Subcutaneous adipose tissue (tissue), 4 donors: Measurements from ENCODE around the gene ATP1B2. TPM values are rescaled to one million over a fixed set of nuclear protein-coding genes. Genes with fewer than 3 reads are reported as not detected.

Experiments
- total RNA-seq, 4 donors: library from RNA; depleted of rRNA; stranded (reverse); fragments of >200 nt; gene quantifications; one replicate each; pipeline ENCODE4 v1.1.0, GENCODE V29; 2016
- TF ChIP-seq, protein P1 (sequence below): fragments of 450-650 bp; IDR thresholded peaks from one replicate; pipeline ENCODE4 v1.5.1; 2016; ENCODE audit warnings: low read depth, mild to moderate bottlenecking, control low read depth, antibody characterized with exemption, moderate library complexity

The ATP1B2 gene
- total RNA-seq, 4 donors from 2014 or later = 0.38 TPM; not detected in 3

DNA sequence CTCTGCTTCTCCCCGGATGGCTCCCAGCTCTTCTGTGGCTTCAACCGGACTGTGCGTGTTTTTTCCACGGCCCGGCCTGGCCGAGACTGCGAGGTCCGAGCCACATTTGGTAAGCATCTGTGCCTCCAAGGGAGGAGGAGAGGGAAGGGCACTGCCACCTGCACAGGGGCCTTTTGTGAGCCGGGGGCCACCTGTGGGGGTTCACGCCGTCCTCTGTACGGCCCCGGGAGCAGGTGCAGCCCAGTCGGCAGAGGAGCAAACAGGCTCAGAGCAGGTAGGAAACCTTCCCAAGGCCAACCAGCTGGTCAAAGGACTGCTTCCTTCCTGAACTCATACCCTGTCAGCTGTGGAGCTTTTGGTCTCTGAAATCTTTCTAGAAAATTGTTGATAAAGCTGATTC, 51.0 kb downstream of the ATP1B2 start:
- TF ChIP-seq, protein P1, sequence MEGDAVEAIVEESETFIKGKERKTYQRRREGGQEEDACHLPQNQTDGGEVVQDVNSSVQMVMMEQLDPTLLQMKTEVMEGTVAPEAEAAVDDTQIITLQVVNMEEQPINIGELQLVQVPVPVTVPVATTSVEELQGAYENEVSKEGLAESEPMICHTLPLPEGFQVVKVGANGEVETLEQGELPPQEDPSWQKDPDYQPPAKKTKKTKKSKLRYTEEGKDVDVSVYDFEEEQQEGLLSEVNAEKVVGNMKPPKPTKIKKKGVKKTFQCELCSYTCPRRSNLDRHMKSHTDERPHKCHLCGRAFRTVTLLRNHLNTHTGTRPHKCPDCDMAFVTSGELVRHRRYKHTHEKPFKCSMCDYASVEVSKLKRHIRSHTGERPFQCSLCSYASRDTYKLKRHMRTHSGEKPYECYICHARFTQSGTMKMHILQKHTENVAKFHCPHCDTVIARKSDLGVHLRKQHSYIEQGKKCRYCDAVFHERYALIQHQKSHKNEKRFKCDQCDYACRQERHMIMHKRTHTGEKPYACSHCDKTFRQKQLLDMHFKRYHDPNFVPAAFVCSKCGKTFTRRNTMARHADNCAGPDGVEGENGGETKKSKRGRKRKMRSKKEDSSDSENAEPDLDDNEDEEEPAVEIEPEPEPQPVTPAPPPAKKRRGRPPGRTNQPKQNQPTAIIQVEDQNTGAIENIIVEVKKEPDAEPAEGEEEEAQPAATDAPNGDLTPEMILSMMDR = no peak

GRCh38 chr17:7702776-7703175, 52.0 kb downstream of the ATP1B2 start:
- TF ChIP-seq, protein P1 = no peak

DNA sequence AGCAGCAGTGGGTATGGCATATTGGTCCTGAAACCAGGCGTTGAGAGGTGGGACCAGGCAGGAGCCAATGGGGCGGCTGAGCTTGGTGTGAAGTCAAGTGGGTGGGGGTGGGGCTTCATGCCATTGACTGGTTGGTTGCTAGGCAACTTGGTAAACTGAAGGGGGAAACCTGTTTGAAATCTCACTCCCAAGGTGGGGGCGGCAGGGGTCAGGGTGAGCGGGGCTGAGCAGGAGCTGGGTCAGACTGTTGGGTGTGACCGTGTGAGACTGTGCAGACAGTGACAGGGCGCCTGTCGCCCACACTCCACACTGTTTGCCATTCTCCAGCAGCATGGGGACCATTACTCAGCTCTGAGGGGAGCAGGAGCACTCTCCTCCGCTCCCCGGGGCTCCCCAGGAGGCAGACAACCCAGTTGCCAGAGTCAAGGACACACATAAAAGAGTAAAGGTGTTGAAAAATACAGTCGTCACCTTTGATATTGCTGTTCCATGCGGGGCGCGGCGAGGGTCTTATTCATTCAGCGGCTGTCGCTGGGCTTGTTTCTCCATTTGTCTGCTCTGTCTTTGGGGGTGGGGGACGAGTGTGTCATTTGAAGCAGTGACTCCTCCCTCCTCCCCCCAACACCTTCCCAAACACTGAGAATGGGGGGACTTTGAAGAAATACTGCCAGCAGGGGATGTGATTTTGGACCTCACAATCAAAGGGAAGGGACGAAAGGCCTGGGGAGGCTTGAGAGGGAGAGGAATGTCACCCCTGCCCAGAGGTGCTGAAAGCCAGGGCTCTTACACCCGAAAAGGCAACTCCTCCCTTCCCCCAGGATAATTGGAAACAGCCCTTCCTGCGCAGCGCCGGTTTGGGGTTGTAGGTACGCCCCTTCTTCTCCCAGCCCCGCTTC, 53.1 kb downstream of the ATP1B2 start:
- TF ChIP-seq, protein P1 = no peak

GRCh38 chr17:7704601-7705268, 54.0 kb downstream of the ATP1B2 start, which contains the start of gene EFNB3:
TSS of gene EFNB3 (plus strand) at chr17:7705202. CDS start at chr17:7705599, 397 bp downstream.
- TF ChIP-seq, protein P1 = no peak

- TF ChIP-seq, protein P1 = no peak
Observed at GRCh38 chr17:7705269-7706255, 54.8 kb downstream of the ATP1B2 start.

DNA sequence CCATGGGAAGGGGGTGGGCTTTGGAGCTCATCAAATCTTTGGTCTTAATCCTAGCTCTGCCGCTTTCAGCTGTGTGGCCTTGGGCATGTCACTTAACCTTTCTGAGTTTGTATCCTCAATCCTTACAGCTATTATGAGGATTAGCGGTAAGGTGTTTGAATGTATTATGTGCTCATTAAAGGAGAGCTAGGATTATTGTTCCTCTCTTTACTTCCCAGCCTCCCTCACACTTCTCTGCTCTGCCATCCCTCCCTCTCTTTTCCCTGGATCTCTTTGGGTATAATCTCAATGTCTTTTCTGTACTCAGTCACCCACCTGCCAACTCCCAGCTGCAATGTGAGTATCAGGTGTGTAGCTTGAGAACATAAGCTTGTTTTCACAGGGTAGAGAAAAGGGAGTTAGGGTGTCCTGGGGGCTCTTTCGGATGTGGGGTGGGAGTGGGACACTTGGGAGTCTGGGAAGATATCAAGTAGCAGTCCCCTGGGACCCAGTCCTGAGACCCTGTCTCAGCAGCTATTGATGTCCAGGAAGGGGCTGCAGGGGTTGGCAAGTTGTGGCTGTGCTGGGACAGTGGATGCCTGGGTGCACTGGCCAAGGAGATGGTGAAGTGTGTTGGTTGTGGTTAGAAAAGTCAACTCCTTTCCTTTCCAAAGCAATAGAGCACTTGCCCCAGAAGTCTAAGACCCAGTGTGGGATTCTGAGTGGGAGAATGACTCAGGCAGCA, 56.1 kb downstream of the ATP1B2 start:
- TF ChIP-seq, protein P1 = no peak

Other genes starting within 250 kb of the ATP1B2 start
- gene TMEM256, start 246.8 kb upstream of the ATP1B2 start, total RNA-seq = 100 to 1,000 TPM in 2 of 4 donors, 10 to 100 TPM in 2; 76.7 to 134 (median 109) TPM
- 1 to 10 TPM; 3.1 to 6.8 (median 4.2) TPM for gene NLGN2, start 243.1 kb upstream of the ATP1B2 start, total RNA-seq
- not detected for gene SPEM1, start 230.6 kb upstream of the ATP1B2 start, total RNA-seq
- not detected for gene SPEM2, start 225.3 kb upstream of the ATP1B2 start, total RNA-seq
- not detected for gene SPEM3, start 222.1 kb upstream of the ATP1B2 start, total RNA-seq
- 1 to 10 TPM; 2.9 to 7.8 (median 5.9) TPM for gene TMEM102, start 215.5 kb upstream of the ATP1B2 start, total RNA-seq
- 1 to 10 TPM in 2 of 4 donors, under 1 TPM in 1, not detected in 1; 0.88 to 1.3 (median 1.2) TPM for gene FGF11, start 211.4 kb upstream of the ATP1B2 start, total RNA-seq
- gene CHRNB1, start 205.9 kb upstream of the ATP1B2 start, total RNA-seq = 10 to 100 TPM in 1 of 4 donors, 1 to 10 TPM in 3; 2.4 to 10.4 (median 9.8) TPM
- gene ZBTB4, start 171.3 kb upstream of the ATP1B2 start, total RNA-seq = 10 to 100 TPM; 34.2 to 58.0 (median 39.3) TPM
- gene SLC35G6, start 169.5 kb upstream of the ATP1B2 start, total RNA-seq = not detected
- gene POLR2A, start 166.6 kb upstream of the ATP1B2 start, total RNA-seq = 100 to 1,000 TPM in 1 of 4 donors, 10 to 100 TPM in 3; 31.1 to 123 (median 58.5) TPM
- gene TNFSF12, start 101.9 kb upstream of the ATP1B2 start, total RNA-seq = 10 to 100 TPM; 21.2 to 61.9 (median 58.7) TPM
- gene TNFSF13, start 92.2 kb upstream of the ATP1B2 start, total RNA-seq = 10 to 100 TPM; 22.8 to 69.5 (median 53.1) TPM
- gene SENP3, start 89.0 kb upstream of the ATP1B2 start, total RNA-seq = 10 to 100 TPM; 41.6 to 64.7 (median 56.8) TPM
- gene CD68, start 71.3 kb upstream of the ATP1B2 start, total RNA-seq = 100 to 1,000 TPM in 3 of 4 donors, 10 to 100 TPM in 1; 56.9 to 609 (median 149) TPM
- gene MPDU1, start 67.1 kb upstream of the ATP1B2 start, total RNA-seq = 10 to 100 TPM; 53.9 to 94.2 (median 77.7) TPM
- gene SOX15, start 60.8 kb upstream of the ATP1B2 start, total RNA-seq = 1 to 10 TPM in 1 of 4 donors, not detected in 3; 1.0 TPM
- 10 to 100 TPM; 12.2 to 35.0 (median 25.1) TPM for gene FXR2, start 36.0 kb upstream of the ATP1B2 start, total RNA-seq
- 100 to 1,000 TPM in 1 of 4 donors, 10 to 100 TPM in 3; 69.6 to 126 (median 85.0) TPM for gene SAT2, start 23.1 kb upstream of the ATP1B2 start, total RNA-seq
- 1 to 10 TPM in 2 of 4 donors, under 1 TPM in 2; 0.44 to 2.1 (median 1.1) TPM for gene SHBG, start 20.8 kb upstream of the ATP1B2 start, total RNA-seq
- 10 to 100 TPM; 13.8 to 21.7 (median 16.4) TPM for gene TP53, start 36.6 kb downstream of the ATP1B2 start, total RNA-seq
- gene WRAP53, start 37.6 kb downstream of the ATP1B2 start, total RNA-seq = 1 to 10 TPM; 1.1 to 3.3 (median 2.1) TPM
- under 1 TPM; 0.22 to 0.82 (median 0.55) TPM for gene EFNB3, start 54.3 kb downstream of the ATP1B2 start, total RNA-seq
- gene DNAH2, start 66.8 kb downstream of the ATP1B2 start, total RNA-seq = under 1 TPM; under 0.01 to 0.22 (median 0.18) TPM
- gene KDM6B, start 183.3 kb downstream of the ATP1B2 start, total RNA-seq = 10 to 100 TPM in 1 of 4 donors, 1 to 10 TPM in 3; 5.6 to 10.4 (median 6.6) TPM
- gene TMEM88, start 204.1 kb downstream of the ATP1B2 start, total RNA-seq = 10 to 100 TPM in 2 of 4 donors, 1 to 10 TPM in 2; 1.0 to 16.0 (median 10.8) TPM
- gene NAA38, start 206.6 kb downstream of the ATP1B2 start, total RNA-seq = 100 to 1,000 TPM in 2 of 4 donors, 10 to 100 TPM in 2; 68.0 to 184 (median 96.7) TPM
- gene CYB5D1, start 207.1 kb downstream of the ATP1B2 start, total RNA-seq = 1 to 10 TPM; 4.1 to 7.7 (median 6.3) TPM
- 10 to 100 TPM; 14.8 to 41.4 (median 31.3) TPM for gene CHD3, start 237.9 kb downstream of the ATP1B2 start, total RNA-seq